A673 (cell line): ENCODE measurements around the gene HOXB3.

ENCODE experiments used
- EZH2 ChIP-seq: fragments of 200-600 bp; sonication (generic); IDR thresholded peaks from 2 replicates; pipeline ENCODE4 v1.6.1; 2017; ENCODE audit warnings: borderline replicate concordance, low read depth, mild to moderate bottlenecking, mixed read lengths, antibody characterized with exemption, low read length; ENCODE audit not compliant: poor library complexity, severe bottlenecking
- TF ChIP-seq, protein P1 (sequence below): fragments of 300-800, 200-600 bp; sonication (generic); conservative IDR thresholded peaks from 2 replicates; pipeline ENCODE4 v1.5.1; 2017; ENCODE audit warnings: low read depth, mild to moderate bottlenecking, antibody characterized with exemption, low read length, moderate library complexity, mixed read lengths

DNA sequence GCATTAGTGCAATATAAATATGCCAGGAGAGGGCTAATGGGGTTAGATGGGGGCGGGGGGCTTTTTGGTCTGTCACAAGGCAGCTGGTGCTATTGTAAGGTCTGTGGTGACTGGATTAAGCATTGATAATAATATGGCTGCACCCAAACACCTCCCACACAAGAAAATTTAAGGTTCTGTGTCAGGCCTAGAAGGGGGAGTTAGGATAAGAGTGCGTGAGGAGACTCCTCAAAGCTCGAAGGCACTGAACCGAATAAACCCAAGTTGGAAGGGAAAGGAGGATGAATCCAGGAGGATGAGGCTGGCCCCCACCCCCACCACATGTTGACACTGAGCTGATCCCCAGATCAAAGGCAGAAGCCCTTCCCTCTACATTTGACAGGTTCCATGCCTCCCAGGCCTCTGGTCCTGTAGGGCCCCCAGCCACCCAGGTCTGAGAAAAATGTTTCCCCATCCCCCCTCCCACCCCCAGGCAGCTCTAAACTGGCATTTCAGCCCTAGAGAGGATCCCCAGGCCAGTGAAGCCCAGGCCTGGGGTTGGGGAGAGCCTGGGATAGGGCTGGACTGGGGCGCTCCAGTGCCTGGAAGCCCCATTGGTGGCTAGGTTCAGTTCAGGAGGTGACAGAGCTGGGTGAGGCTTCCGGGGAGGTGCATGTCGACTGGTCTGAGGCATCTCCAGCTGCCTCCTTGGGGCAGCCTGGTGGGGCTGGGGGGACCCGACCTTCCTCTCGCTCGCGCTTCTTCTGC, 60.9 kb downstream of the HOXB3 start:
- TF ChIP-seq, protein P1, sequence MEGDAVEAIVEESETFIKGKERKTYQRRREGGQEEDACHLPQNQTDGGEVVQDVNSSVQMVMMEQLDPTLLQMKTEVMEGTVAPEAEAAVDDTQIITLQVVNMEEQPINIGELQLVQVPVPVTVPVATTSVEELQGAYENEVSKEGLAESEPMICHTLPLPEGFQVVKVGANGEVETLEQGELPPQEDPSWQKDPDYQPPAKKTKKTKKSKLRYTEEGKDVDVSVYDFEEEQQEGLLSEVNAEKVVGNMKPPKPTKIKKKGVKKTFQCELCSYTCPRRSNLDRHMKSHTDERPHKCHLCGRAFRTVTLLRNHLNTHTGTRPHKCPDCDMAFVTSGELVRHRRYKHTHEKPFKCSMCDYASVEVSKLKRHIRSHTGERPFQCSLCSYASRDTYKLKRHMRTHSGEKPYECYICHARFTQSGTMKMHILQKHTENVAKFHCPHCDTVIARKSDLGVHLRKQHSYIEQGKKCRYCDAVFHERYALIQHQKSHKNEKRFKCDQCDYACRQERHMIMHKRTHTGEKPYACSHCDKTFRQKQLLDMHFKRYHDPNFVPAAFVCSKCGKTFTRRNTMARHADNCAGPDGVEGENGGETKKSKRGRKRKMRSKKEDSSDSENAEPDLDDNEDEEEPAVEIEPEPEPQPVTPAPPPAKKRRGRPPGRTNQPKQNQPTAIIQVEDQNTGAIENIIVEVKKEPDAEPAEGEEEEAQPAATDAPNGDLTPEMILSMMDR = no peak
- TF ChIP-seq EZH2 = no peak
